GM10266 (cell line): ENCODE results near the gene OR10J1.

ENCODE experiments used
- DNase-seq: peaks from one replicate; pipeline ENCODE4 v3.0.0; 2012; ENCODE audit errors: extremely low spot score
- CTCF ChIP-seq: IDR thresholded peaks from 2 replicates; pipeline ENCODE4 v1.5.1; 2012; ENCODE audit warnings: mild to moderate bottlenecking, low read depth; ENCODE audit not compliant: control insufficient read depth, insufficient read depth; ENCODE audit errors: missing control alignments

Gene OR10J1

DNA sequence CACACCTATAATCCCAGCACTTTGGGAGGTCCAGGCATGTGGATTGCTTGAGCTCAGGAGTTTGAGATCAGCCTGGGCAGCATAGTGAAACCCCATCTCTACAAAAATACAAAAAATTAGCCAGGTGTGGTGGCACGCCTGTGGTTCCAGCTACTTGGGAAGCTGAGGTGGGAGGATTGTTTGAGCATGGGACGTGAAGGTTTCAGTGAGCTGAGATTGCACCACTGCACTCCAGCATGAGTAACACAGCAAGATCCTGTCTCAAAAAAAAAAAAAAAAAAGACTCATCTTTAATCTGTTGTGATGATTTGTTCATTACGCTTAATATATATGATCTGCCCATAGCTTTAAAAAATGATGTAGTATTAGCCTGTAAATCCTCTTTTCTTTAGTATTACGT is 44.0 kb downstream of the OR10J1 start:
- no peak for DNase-seq
- no peak for TF ChIP-seq CTCF
